Upper lobe of left lung (tissue), 4 donors: ENCODE data around the gene KRT39.

ENCODE experiments used
- EP300 ChIP-seq, 4 donors: sonication (generic); formaldehyde crosslinking; IDR thresholded peaks; one replicate each; pipeline ENCODE4 v1.5.1; 2017; ENCODE audit warnings: antibody characterized with exemption in 4 of 4, control low read depth in 2 of 4
- POLR2AphosphoS5 ChIP-seq, 2 donors: sonication (generic); formaldehyde crosslinking; IDR thresholded peaks; one replicate each; pipeline ENCODE4 v1.5.1; 2017; ENCODE audit warnings: antibody characterized with exemption in 2 of 2
- TF ChIP-seq, protein P1 (sequence below), 6 experiments: fragments of 450-650 bp in 4 of 6; fragments of 200-600 bp in 2 of 6; sonication (generic) in 2 of 6; IDR thresholded peaks; one replicate each; pipeline ENCODE4 v1.5.1; 2016 to 2019; ENCODE audit warnings: antibody characterized with exemption in 6 of 6

- TF ChIP-seq EP300 (IDR thresholded peaks at IDR 0.05): no peak
- TF ChIP-seq, protein P1, sequence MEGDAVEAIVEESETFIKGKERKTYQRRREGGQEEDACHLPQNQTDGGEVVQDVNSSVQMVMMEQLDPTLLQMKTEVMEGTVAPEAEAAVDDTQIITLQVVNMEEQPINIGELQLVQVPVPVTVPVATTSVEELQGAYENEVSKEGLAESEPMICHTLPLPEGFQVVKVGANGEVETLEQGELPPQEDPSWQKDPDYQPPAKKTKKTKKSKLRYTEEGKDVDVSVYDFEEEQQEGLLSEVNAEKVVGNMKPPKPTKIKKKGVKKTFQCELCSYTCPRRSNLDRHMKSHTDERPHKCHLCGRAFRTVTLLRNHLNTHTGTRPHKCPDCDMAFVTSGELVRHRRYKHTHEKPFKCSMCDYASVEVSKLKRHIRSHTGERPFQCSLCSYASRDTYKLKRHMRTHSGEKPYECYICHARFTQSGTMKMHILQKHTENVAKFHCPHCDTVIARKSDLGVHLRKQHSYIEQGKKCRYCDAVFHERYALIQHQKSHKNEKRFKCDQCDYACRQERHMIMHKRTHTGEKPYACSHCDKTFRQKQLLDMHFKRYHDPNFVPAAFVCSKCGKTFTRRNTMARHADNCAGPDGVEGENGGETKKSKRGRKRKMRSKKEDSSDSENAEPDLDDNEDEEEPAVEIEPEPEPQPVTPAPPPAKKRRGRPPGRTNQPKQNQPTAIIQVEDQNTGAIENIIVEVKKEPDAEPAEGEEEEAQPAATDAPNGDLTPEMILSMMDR (IDR thresholded peaks at IDR 0.05): no peak
- TF ChIP-seq POLR2AphosphoS5 (IDR thresholded peaks at IDR 0.05): no peak
Measured at GRCh38 chr17:40936976-40937375, 29.8 kb downstream of the KRT39 start.
